Stomach (tissue), 4 donors: ENCODE measurements around the gene EGLN1.

Source experiments
- CTCF ChIP-seq, 7 experiments: fragments of 450-650 bp in 4 of 7; fragments of 200-600 bp in 3 of 7; sonication (generic) in 3 of 7; IDR thresholded peaks; one replicate each; pipeline ENCODE4 v1.5.1; 2016 to 2019; ENCODE audit warnings: antibody characterized with exemption in 7 of 7, control low read depth in 2 of 7, mild to moderate bottlenecking in 1 of 7
- EP300 ChIP-seq: sonication (generic); formaldehyde crosslinking; IDR thresholded peaks from one replicate; pipeline ENCODE4 v1.6.1; 2017; ENCODE audit warnings: antibody characterized with exemption
- POLR2A ChIP-seq, 4 donors: fragments of 450-650 bp; IDR thresholded peaks; one replicate each; pipeline ENCODE4 v1.6.1; 2016; ENCODE audit warnings: antibody characterized with exemption in 4 of 4, control low read depth in 2 of 4, mild to moderate bottlenecking in 1 of 4, moderate library complexity in 1 of 4
- POLR2AphosphoS5 ChIP-seq, 3 donors: sonication (generic); formaldehyde crosslinking; IDR thresholded peaks; one replicate each; pipeline ENCODE4 v1.6.1; 2016; ENCODE audit warnings: antibody characterized with exemption in 3 of 3

- TF ChIP-seq CTCF (IDR thresholded peaks at IDR 0.05) (no peak), POLR2A (IDR thresholded peaks at IDR 0.05) (no peak), EP300 (no peak), POLR2AphosphoS5 (IDR thresholded peaks at IDR 0.05) (no peak)
Observed at GRCh38 chr1:231407547-231408396, 14.3 kb downstream of the EGLN1 start.
